Epithelial cell of esophagus (primary cell): ENCODE results near the gene PLCD3.
A peak's percentile ranks its signal among the peaks of the same experiment; 100 is the strongest.
"Not testable (repeated sequence)": the region's sequence is repeated elsewhere in the genome, so short reads cannot be mapped to it uniquely, and the experiment has no call there.

Source experiments
- DNase-seq: peaks from one replicate; pipeline ENCODE4 v3.0.0; 2010; ENCODE audit warnings: low read depth
- H3K4me3 ChIP-seq: 2 replicates; pipeline ENCODE4 v1.5.1; 2011; ENCODE audit warnings: mild to moderate bottlenecking, low read length, control low read depth
- TF ChIP-seq, protein P1 (sequence below): IDR thresholded peaks from 2 replicates; pipeline ENCODE4 v1.5.1; 2011; ENCODE audit warnings: low read depth, mild to moderate bottlenecking, low read length, control low read depth, inconsistent platforms; ENCODE audit not compliant: insufficient read depth; ENCODE audit errors: missing control alignments

PLCD3 gene

DNA sequence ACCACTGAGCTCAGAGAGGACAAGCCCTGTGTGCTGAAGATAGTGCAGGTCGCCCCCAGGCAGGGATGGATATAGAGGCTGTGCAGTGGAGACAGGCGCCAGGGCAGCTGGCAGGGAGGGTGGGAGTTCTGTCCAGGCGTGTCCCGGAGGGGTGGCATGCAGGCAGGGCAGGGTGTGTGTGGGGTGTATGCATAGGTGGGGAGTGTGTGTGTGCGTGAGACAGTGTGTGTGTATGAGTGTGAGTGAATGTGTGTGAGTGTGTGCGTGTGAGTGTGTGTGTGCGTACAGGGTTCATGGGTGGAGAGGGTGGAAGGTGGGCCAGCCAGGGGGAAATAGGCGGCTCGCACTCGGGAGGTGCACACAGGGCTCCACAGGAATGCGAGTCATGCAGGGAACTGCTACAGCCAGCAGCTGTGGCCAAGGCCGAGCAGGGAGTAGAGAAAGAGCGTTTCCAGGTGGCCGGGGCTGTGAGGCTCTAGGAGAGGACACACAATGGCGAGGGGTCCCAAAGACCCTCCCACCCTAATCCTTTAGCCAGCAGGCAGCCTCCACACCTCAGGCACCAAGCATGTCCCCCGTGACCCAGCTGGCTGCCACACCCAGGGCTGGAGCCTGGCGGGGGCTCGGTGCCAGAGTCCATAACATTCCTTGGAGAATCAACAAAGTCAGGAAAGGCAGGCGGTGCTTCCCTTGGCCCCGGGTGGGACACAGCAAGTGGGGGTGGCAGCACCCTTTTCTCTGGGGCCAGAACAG lies 4.6 kb downstream of the PLCD3 start:
- DNase-seq = peak; percentile 62
- TF ChIP-seq, protein P1, sequence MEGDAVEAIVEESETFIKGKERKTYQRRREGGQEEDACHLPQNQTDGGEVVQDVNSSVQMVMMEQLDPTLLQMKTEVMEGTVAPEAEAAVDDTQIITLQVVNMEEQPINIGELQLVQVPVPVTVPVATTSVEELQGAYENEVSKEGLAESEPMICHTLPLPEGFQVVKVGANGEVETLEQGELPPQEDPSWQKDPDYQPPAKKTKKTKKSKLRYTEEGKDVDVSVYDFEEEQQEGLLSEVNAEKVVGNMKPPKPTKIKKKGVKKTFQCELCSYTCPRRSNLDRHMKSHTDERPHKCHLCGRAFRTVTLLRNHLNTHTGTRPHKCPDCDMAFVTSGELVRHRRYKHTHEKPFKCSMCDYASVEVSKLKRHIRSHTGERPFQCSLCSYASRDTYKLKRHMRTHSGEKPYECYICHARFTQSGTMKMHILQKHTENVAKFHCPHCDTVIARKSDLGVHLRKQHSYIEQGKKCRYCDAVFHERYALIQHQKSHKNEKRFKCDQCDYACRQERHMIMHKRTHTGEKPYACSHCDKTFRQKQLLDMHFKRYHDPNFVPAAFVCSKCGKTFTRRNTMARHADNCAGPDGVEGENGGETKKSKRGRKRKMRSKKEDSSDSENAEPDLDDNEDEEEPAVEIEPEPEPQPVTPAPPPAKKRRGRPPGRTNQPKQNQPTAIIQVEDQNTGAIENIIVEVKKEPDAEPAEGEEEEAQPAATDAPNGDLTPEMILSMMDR = no peak
- H3K4me3 ChIP-seq = no peak overlapping the region

DNA sequence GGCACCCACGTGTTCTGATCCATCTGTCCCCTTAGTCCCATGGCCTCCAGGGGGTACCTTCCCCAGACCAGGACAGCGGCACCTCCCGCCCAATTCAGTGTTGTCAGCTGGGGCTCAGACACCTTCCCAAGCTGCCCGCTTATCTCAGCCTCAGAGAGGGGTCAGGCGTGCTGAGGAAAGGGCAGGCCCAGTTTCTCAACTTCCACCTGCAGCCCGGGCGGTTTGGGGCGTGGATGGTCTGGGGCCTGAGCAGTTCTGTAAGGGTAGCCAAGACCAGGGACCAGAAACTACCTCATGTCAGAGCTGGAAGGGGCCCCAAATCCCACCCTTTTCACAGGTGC lies 5.1 kb downstream of the PLCD3 start:
- TF ChIP-seq, protein P1 = no peak
- no peak for DNase-seq
- no peak overlapping the region for H3K4me3 ChIP-seq

DNA sequence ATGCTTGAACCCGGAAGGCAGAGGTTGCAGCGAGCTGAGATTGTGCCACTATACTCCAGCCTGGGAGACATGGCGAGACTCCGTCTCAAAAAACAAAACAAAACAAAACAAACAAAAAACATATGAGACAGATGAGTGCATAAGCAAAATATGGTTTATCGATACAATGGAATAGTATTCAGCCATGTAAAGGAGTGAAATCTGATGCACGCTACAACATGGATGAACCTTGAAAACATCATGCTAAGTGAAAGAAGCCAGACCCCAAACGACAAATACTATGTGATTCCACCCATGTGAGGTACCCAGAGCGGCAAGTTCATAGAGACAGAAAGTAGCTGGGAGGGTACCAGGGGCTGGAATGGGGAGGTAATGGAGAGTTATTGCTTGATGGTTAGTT lies 6.8 kb downstream of the PLCD3 start:
- TF ChIP-seq, protein P1 = no peak
- no peak overlapping the region for H3K4me3 ChIP-seq
- no peak for DNase-seq

DNA sequence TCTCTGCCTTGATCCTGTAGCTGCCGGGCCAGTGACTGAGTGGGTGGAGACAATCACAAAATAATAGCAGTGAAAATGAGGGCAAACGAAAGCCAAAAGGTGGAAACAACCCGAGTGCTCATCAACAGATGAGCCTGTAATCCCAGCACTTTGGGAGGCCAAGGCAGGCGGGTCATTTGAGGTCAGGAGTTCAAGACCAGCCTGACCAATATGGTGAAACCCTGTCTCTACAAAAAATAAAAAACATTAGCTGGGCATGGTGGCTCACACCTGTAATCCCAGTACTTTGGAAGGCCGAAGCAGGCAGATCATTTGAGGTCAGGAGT lies 7.6 kb downstream of the PLCD3 start:
- not testable (repeated sequence) for DNase-seq

DNA sequence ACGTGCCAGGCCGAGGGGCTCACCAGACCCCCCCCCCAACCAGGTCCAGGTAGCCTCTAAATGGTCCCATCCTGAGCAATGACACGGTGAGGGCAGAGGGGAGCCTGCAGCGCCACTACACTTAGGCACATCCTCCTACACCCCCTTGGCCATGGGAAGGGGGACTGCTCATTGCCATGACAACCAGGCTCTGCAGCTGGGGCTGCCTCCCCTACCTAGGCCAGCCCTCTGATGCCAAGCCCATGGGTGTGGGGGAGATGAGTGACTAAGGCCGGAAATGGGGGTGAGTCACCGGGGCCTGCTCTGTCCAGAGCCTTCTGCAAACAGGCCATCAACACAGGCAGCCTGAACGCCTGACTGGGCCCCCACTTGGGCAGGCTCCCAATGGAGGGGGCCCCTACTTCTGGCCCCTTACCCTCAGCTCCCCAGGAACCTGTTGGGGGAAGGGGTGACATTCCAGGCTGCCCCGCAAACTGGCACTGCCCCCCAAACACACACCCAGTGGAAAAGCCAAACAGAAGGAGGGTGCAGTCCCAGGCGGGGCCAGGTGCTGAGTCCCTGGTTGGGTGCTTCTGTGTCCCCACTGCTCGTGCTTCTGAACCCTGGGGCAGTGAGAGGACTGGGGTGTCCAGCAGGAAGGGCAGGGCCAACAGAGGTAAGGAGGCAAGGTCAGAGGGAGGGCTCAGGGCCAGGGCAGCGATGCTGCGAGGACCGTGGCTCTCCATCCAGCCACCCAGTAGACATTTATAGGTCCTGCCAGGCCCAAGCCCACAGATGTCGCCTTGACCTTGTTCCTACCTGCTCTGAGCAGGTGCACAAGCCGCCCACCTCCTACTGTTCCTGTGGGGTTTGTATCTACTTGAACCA lies 8.2 kb downstream of the PLCD3 start:
- TF ChIP-seq, protein P1 = no peak
- no peak overlapping the region for H3K4me3 ChIP-seq
- DNase-seq = peak; percentile 87

More for the DNA sequence above, 7.6 kb downstream of the PLCD3 start:
- not testable (repeated sequence) for H3K4me3 ChIP-seq

DNA sequence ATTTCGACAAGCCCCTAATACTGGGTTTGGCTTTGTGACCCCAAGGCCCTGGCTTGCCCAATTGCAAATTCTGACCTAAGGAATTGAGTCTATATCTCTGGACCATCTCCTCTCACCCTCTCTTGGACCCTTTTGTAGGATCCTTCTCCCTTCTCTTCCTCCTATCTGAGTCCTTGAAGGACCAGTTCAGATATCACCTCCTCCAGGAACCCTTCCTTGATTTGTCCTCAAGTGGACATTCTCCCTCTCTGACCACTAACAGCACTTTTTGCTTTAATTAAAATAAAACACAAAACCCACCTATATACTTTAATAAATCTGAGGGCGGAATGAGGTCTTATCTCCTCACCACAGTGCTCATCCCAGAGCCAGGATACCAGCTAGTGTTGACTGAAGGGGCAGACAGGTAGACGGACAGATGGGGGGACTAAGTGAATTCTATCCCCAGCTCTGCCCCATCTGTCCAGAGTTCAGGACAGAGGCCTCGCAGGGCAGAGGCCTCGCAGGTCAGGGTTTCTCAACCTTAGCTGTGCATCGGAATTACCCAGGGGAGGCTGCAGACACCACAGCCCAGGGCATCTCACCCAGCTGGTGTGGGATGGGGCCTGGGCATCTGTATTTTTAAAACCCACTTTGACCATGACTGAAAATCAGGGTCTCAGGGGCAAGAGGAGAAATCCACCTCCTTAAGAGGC lies 9.1 kb downstream of the PLCD3 start:
- TF ChIP-seq, protein P1 = no peak
- DNase-seq = no peak
- no peak overlapping the region for H3K4me3 ChIP-seq

DNA sequence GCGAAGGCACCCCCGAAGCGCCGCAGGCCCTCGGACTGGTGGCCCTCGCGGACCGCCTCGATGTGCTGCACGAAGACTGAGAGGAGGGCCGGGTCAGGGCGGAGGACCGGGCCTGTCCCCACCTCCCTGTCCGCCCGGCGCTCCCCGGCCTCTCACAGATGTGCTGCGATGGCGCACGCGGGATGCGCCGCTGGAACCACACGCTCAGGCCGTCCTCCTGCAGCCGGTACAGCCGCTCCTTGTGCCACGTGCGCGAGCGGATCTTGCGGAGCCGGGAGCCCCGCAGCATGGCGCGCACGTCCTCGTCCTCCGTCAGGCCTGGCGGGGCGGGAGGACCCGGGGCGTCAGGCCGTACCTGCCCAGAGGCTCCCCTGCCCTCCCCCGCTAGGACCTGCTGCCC lies 11.3 kb downstream of the PLCD3 start:
- H3K4me3 ChIP-seq = no peak overlapping the region
- TF ChIP-seq, protein P1 = no peak
- no peak for DNase-seq
